MCF 10A (cell line): ENCODE data around the gene MICAL3. TPM values are rescaled to one million over a fixed set of nuclear protein-coding genes. Genes with fewer than 3 reads are reported as not detected.

Experiments
- BruUV-seq: library from RNA; stranded (reverse); fragments of 400-500 nt; replicated peaks from 2 replicates; lab custom pipeline; 2021; lab: Mats Ljungman, UMichigan
- CTCF ChIA-PET: fragments of 300-600 bp; sonication (Branson Sonifier 250); formaldehyde crosslinking; extraction: SDS; loops from one replicate; lab custom pipeline; 2021; ENCODE audit warnings: antibody characterized with exemption, inconsistent platforms; lab: Yijun Ruan, JAX
- POLR2A ChIA-PET: fragments of 300-600, 350-650 bp; sonication (Branson Sonifier 250); formaldehyde crosslinking; extraction: SDS; loops from one replicate; lab custom pipeline; 2020; ENCODE audit warnings: antibody characterized with exemption, inconsistent platforms; lab: Yijun Ruan, JAX
- DNase-seq: peaks from one replicate; pipeline ENCODE4 v3.0.0-alpha.2; 2018; ENCODE audit not compliant: unreplicated experiment
- H3K27ac Mint-ChIP-seq: one replicate; pipeline ENCODE4 v1.8.0; 2022; ENCODE audit warnings: mild to moderate bottlenecking, low read depth, mixed read lengths; ENCODE audit not compliant: unreplicated experiment
- H3K27me3 Mint-ChIP-seq: one replicate; pipeline ENCODE4 v1.8.0; 2022; ENCODE audit warnings: mixed read lengths; ENCODE audit not compliant: insufficient read depth, unreplicated experiment
- H3K36me3 Mint-ChIP-seq: one replicate; pipeline ENCODE4 v1.8.0; 2022; ENCODE audit warnings: mild to moderate bottlenecking, moderate library complexity, mixed read lengths; ENCODE audit not compliant: insufficient read depth, unreplicated experiment
- H3K4me1 Mint-ChIP-seq: one replicate; pipeline ENCODE4 v1.8.0; 2022; ENCODE audit warnings: mixed read lengths; ENCODE audit not compliant: insufficient read depth, unreplicated experiment
- H3K4me3 Mint-ChIP-seq: one replicate; pipeline ENCODE4 v1.8.0; 2022; ENCODE audit warnings: mild to moderate bottlenecking, moderate library complexity, mixed read lengths; ENCODE audit not compliant: unreplicated experiment
- H3K9me3 Mint-ChIP-seq: one replicate; pipeline ENCODE4 v1.8.0; 2022; ENCODE audit warnings: mixed read lengths; ENCODE audit not compliant: unreplicated experiment
- CTCF ChIP-seq: fragments of 200-600 bp; IDR thresholded peaks from one replicate; pipeline ENCODE4 v1.8.0; 2022; ENCODE audit warnings: antibody characterized with exemption, mild to moderate bottlenecking; ENCODE audit not compliant: unreplicated experiment
- intact Hi-C: fragments of 100-400 bp; cut with micrococcal nuclease; formaldehyde crosslinking; loops from 2 replicates; pipeline ENCODE4 v1.14.1; 2022
- total RNA-seq: library from RNA; stranded (reverse); gene quantifications from 2 replicates; pipeline ENCODE4 v1.2.3, GENCODE V29; 2022

Gene MICAL3
- total RNA-seq, 1 experiment from 2014 or later, result 54.1 TPM

- intact Hi-C loops, result no loop called here
- Mint-ChIP-seq H3K36me3 (peaks cover 35% of the 10 kb centered on the region), H3K4me1 (no peaks in the 10 kb centered on the region), H3K27ac (no peak overlapping the region), H3K9me3 (no peaks in the 10 kb centered on the region), H3K27me3 (no peaks in the 10 kb centered on the region), H3K4me3 (no peak overlapping the region)
- POLR2A ChIA-PET, result interaction anchor here (1.2 kb wide), 1 partner anchor 16 kb away, joined by 4 read pairs; no protein-coding TSS in a partner anchor
- CTCF ChIA-PET, result no interaction called here
- no TSS peak for BruUV-seq
- TF ChIP-seq CTCF, result no peak
- DNase-seq, result no peak
These were observed 220.6 kb downstream of the MICAL3 start for GRCh38 chr22:17803609-17804270.

- Mint-ChIP-seq H3K4me3 (no peak overlapping the region), H3K36me3 (peaks cover 33% of the 10 kb centered on the region), H3K9me3 (no peaks in the 10 kb centered on the region), H3K27ac (no peak overlapping the region), H3K27me3 (no peaks in the 10 kb centered on the region), H3K4me1 (no peaks in the 10 kb centered on the region)
- DNase-seq, result no peak
- no TSS peak for BruUV-seq
- POLR2A ChIA-PET, result interaction anchor here (1.2 kb wide), 1 partner anchor 15 kb away, joined by 4 read pairs; no protein-coding TSS in a partner anchor
- intact Hi-C loops, result no loop called here
- CTCF ChIA-PET, result no interaction called here
- no peak for TF ChIP-seq CTCF
These were observed 221.5 kb downstream of the MICAL3 start for GRCh38 chr22:17802822-17803221.

- H3K27ac Mint-ChIP-seq, result no peak overlapping the region
- ChIA-PET CTCF (no interaction called here), POLR2A (interaction anchor here (1.2 kb wide), 1 partner anchor 14 kb away, joined by 4 read pairs; no protein-coding TSS in a partner anchor)
These were observed 221.9 kb downstream of the MICAL3 start for GRCh38 chr22:17802411-17802810.

More at GRCh38 chr22:17802411-17802810, 221.9 kb downstream of the MICAL3 start:
- Mint-ChIP-seq H3K36me3 (peaks cover 29% of the 10 kb centered on the region), H3K9me3 (no peaks in the 10 kb centered on the region), H3K27me3 (no peaks in the 10 kb centered on the region), H3K4me1 (no peaks in the 10 kb centered on the region), H3K4me3 (no peak overlapping the region)
- no TSS peak for BruUV-seq
- no peak for TF ChIP-seq CTCF
- intact Hi-C loops, result no loop called here
- no peak for DNase-seq
